HG02610 (cell line): Measurements from ENCODE around the gene PAOX.
A peak's percentile ranks its signal among the peaks of the same experiment; 100 is the strongest.

ENCODE experiments used
- ATAC-seq: cut with Tn5 transposase; IDR thresholded peaks from one replicate; pipeline ENCODE4 v1.9.1; 2021; ENCODE audit warnings: mild to moderate bottlenecking, moderate library complexity; ENCODE audit not compliant: unreplicated experiment

The PAOX gene

DNA sequence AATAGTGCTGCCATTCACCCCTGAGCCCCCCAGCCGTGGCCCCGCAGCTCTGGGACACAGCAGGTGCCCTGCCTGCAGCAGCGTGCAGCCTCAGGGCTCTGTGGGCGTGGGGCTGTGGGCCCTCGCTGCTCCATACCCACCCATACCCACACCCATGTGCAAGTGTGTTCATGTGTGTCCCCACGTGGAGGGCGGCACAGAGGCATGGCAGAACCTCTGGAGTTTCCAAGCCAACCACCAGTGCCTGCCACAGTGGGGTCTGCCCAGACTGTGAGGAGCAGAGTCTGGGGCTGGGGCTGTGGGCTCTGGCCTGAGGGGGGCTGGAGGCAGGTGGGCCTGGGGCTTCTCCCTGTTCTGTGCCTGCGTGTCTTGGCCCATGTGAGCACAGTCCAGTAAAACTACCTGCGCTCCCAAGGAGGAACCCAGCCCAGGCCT, 29.5 kb upstream of the PAOX start:
- ATAC-seq = no peak

GRCh38 chr10:133350283-133350949, 28.6 kb upstream of the PAOX start:
- no peak for ATAC-seq

DNA sequence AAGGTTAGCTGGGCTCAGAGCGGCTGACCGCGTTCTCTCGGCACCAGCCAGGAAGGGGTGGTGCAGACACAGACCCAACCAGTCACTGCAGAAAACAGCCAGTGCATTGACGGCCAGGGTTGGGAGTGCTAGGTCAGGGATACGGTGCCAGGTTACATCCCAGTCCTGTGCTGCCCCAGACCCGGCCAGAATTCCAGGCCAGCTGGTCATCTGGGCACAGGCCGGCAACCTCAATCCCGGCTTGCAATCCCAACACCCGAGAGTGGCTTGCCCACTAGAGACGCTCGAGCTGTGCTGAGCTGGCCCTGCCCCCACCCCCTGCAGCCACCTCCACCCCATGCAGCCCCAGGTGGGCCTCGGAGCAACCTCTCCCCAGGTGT, 28.1 kb upstream of the PAOX start:
- ATAC-seq = no peak

- ATAC-seq = no peak
These were observed 27.4 kb upstream of the PAOX start for GRCh38 chr10:133351408-133352318.

GRCh38 chr10:133353202-133353959, 25.7 kb upstream of the PAOX start:
- no peak for ATAC-seq

DNA sequence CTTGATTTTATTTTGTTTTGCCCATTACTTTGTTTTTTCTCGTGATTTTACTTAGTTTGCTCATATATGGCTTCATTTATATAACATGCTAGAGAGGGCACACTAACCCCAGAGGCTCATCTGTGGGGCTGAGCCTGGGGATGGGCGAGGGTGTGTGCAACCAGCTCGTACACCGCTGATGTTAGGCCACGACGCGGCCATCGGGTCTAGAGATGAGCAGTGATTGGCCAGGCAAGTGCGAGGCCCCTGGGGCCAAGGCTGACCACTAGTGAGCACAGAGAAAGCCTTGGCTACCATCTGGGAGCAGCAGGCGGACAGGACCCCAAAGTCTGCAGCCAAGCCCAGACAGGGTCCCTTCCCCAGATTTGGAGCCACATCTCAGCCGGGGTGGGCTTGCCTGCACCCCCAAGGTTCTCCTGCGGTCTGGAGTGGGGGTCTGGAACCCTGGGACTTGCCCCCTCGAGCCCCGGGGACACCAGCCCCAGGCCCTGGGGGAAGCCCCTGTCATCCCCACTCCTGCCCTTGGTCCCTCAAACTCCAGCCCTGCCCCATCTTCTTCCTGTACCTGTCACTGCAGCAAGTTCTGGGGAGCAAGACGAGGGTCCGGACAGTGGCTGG, 25.0 kb upstream of the PAOX start:
- no peak for ATAC-seq

DNA sequence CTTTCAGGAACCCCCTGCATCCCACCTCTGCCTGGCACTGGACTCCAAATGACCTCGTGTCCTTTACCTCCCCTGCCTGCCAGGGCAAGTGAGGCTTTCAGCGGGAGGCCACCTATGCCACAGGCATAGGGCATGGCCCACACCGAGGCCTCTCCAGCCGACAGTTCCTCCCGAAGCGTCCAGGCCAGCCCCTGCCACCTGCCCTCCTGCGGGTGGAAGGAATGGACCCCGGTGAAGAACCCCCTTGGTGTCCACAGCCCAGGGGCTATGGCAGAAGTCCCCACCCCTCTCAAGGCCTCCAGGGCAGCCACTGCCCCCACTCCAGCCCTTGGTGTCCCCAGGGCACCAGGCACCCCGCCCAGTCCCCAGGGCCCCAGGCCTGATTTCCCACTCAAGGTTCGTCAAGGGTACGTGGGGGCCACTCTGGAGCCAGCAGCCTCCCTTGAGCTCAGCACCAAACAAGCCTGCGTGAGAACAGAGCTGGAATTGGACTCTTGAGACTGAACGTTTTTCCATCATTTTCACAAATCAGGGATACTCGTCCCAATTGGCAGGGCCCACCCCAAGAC, 24.3 kb upstream of the PAOX start:
- no peak for ATAC-seq

- no peak for ATAC-seq
These were observed 23.8 kb upstream of the PAOX start for GRCh38 chr10:133355266-133355665.

GRCh38 chr10:133355991-133356390, 23.1 kb upstream of the PAOX start:
- ATAC-seq = no peak

DNA sequence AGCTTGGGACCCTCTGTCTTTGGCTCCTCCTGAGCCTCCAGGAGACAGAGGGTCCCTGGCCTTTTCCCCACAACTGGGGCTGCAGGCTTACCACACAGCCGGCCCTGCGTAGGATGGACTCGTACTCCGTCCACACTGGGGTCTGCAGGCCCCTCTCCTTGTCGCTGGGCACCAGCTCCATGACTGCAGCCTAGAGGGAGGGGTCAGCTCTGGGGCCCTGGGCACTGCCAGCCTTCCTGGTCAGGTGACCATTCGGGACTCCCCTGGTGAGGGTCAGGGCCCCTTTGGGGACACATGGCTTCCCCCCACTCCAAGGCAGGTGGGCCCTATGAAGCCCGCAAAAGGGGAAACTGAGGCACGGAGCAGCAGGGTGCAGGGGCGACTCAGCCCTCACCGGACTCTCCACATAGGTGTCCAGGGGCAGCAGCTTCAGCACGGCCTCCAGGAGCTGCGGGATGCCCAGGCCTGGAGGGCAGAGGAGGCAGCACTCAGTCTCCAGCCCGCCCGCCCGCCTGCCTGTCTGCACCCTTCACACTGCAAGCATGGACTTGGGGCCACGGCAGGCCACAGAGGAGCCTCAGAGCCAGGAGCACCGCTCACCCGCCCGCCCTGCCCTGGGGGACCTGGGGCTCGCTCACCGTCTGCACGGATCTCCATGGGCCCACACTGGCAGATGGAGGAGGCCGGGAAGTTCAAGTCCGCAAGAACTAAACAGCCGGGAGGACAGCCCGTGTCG, 22.3 kb upstream of the PAOX start:
- no peak for ATAC-seq

- peak; percentile 48 for ATAC-seq
These were observed 21.5 kb upstream of the PAOX start, which contains the start of gene FUOM for GRCh38 chr10:133357285-133358161. FUOM (minus strand) TSS chr10:133358019; CDS start chr10:133358007, 12 bp downstream.

GRCh38 chr10:133358162-133358924, 20.7 kb upstream of the PAOX start:
- no peak for ATAC-seq

GRCh38 chr10:133358925-133359310, 20.1 kb upstream of the PAOX start:
- ATAC-seq = no peak

GRCh38 chr10:133359554-133359971, 19.5 kb upstream of the PAOX start:
- ATAC-seq = no peak

GRCh38 chr10:133359972-133360610, 19.0 kb upstream of the PAOX start:
- ATAC-seq = no peak

DNA sequence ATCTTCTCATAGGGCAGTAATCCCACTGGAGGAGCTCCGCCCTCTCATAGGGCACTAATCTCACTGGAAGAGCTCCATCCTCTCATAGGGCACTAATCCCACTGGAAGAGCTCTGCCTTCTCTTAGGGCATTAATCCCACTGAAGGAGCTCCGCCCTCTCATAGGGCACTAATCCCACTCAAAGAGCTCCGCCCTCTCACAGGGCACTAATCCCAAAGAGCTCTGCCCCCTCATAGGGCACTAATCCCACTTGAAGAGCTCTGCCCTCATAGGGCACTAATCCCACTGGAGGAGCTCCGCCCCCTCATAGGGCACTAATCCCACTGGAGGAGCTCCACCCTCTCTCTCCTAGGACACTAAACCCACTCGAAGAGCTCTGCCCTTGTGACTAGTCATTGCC, 17.8 kb upstream of the PAOX start:
- ATAC-seq = no peak

- no peak for ATAC-seq
These were observed 17.2 kb upstream of the PAOX start for GRCh38 chr10:133361773-133362441.
